IPS-20b (cell line): ENCODE results near the gene ELMO2.

Source experiments
- H3K27ac ChIP-seq: one replicate; pipeline ENCODE4 v1.5.1; 2013; ENCODE audit warnings: low read length
- H3K27me3 ChIP-seq: 2 replicates; pipeline ENCODE4 v1.6.1; 2013; ENCODE audit warnings: mild to moderate bottlenecking, low read length, inconsistent platforms; ENCODE audit not compliant: insufficient read depth
- H3K36me3 ChIP-seq: 2 replicates; pipeline ENCODE4 v1.6.1; 2013; ENCODE audit warnings: low read depth, mild to moderate bottlenecking, inconsistent platforms, low read length, moderate library complexity; ENCODE audit not compliant: insufficient read depth
- H3K4me1 ChIP-seq: 2 replicates; pipeline ENCODE4 v1.6.1; 2013; ENCODE audit warnings: mild to moderate bottlenecking, control low read depth, inconsistent platforms, low read length, moderate library complexity; ENCODE audit not compliant: insufficient read depth
- H3K4me3 ChIP-seq: 2 replicates; pipeline ENCODE4 v1.5.1; 2013; ENCODE audit warnings: mild to moderate bottlenecking, low read length, inconsistent platforms
- H3K9ac ChIP-seq: 2 replicates; pipeline ENCODE4 v1.6.1; 2013; ENCODE audit warnings: low read depth, mild to moderate bottlenecking, inconsistent platforms, low read length, moderate library complexity
- H3K9me3 ChIP-seq: 2 replicates; pipeline ENCODE4 v1.6.1; 2013; ENCODE audit warnings: mild to moderate bottlenecking, low read depth, low read length, inconsistent platforms; ENCODE audit not compliant: insufficient read depth

The ELMO2 gene

DNA sequence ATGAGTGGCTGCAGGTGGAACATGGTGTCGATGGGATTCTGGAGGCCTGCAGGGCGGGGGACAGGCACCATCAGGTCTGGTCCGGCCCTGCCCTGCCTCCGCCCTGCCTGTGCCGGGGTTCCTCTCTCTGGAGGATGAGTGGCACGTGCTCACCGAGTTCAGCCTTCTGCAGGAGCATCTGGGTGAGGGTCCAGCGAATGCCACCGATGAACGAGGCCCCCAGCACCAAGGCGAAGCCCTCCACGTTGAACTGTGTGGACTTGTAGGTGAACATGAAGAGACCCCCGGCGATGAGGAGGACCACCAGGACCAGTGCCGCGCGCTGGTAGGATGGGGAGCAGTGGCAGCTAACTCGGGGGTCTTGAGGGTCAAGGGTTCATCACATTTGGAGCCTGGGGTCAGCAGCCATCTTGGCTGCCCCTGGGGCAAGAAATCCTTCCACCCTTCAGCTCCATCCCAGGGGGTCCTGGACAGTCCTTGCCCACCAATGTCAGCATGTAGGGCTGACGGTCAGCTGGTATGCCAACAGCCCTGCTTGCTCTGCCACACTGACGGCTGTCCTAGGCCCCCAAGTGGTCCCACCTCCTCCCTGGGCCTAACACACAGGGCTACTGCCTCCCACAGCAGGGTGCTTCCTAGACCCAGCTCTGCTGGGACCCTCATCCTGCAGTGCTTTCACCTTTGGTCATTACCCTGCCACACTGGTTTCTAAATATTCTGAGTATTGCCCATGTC, 51.3 kb downstream of the ELMO2 start:
- Histone ChIP-seq H3K4me1 (peaks cover 16% of the 10 kb centered on the region), H3K27me3 (no peaks in the 10 kb centered on the region), H3K27ac (no peak overlapping the region), H3K9ac (no peak overlapping the region), H3K9me3 (no peaks in the 10 kb centered on the region), H3K4me3 (no peak overlapping the region), H3K36me3 (peaks cover 42% of the 10 kb centered on the region)

- no peak overlapping the region for H3K9ac ChIP-seq
- H3K4me1 ChIP-seq: peaks cover 20% of the 10 kb centered on the region
- no peak overlapping the region for H3K27ac ChIP-seq
These were observed 52.2 kb downstream of the ELMO2 start for GRCh38 chr20:46354207-46354555.

GRCh38 chr20:46353500-46354206, 52.8 kb downstream of the ELMO2 start:
- H3K9me3 ChIP-seq: no peaks in the 10 kb centered on the region
- H3K27ac ChIP-seq: no peak overlapping the region
- peaks cover 45% of the 10 kb centered on the region for H3K36me3 ChIP-seq
- no peaks in the 10 kb centered on the region for H3K27me3 ChIP-seq
- no peak overlapping the region for H3K9ac ChIP-seq
- H3K4me1 ChIP-seq: peaks cover 20% of the 10 kb centered on the region
- H3K4me3 ChIP-seq: no peak overlapping the region

More at GRCh38 chr20:46354207-46354555, 52.2 kb downstream of the ELMO2 start:
- H3K36me3 ChIP-seq: peaks cover 46% of the 10 kb centered on the region
- no peak overlapping the region for H3K4me3 ChIP-seq
- H3K27me3 ChIP-seq: no peaks in the 10 kb centered on the region
- H3K9me3 ChIP-seq: no peaks in the 10 kb centered on the region

GRCh38 chr20:46352370-46352938, 54.0 kb downstream of the ELMO2 start:
- H3K4me3 ChIP-seq: no peak overlapping the region
- peaks cover 20% of the 10 kb centered on the region for H3K4me1 ChIP-seq
- H3K27ac ChIP-seq: no peak overlapping the region
- peaks cover 43% of the 10 kb centered on the region for H3K36me3 ChIP-seq
- H3K9ac ChIP-seq: no peak overlapping the region
- H3K9me3 ChIP-seq: no peaks in the 10 kb centered on the region
- peaks cover 1% of the 10 kb centered on the region; the same call in 1 of the 2 replicates for H3K27me3 ChIP-seq

DNA sequence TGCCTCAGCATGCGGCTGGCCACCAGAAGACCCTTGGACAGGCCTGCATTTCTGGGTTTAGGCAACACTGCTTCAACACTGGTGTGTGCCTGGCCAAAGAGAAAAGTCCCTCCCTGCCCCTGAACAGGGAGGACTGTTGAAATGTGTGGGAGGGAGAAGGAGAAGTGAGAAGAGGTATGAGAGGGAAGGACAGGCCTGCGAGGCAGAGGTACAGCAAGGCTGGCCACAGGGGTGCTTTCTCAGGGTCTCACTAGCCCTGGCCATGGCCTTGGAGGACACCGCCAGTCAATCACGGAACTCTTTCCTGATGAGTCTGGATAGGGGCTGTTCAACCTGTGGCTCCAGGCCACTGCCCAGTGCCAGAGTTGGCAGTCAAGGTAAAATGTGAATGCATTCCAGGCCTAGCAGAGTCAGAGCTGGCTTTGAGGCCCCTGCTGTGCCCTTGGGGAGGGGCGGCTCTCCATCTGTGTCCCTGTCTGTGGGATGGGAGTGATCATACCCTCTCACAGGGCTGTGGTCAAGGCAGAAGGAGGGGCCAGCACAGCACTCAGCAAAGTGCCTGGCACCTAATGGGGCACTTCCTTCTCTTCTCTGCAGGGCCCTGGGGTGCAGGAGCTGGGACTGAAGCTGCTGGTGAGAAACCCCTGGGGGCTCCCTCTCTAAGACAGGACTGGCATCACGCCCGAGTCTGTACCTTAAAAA, 54.9 kb downstream of the ELMO2 start:
- Histone ChIP-seq H3K9ac (peak overlapping the region; percentile 47; the same call in 1 of the 2 replicates), H3K9me3 (no peaks in the 10 kb centered on the region), H3K27me3 (peaks cover 5% of the 10 kb centered on the region; the same call in 1 of the 2 replicates), H3K4me3 (no peak overlapping the region), H3K4me1 (peaks cover 20% of the 10 kb centered on the region), H3K27ac (no peak overlapping the region), H3K36me3 (peaks cover 40% of the 10 kb centered on the region)

GRCh38 chr20:46350986-46351267, 55.5 kb downstream of the ELMO2 start:
- no peaks in the 10 kb centered on the region for H3K9me3 ChIP-seq
- H3K4me1 ChIP-seq: peaks cover 20% of the 10 kb centered on the region

DNA sequence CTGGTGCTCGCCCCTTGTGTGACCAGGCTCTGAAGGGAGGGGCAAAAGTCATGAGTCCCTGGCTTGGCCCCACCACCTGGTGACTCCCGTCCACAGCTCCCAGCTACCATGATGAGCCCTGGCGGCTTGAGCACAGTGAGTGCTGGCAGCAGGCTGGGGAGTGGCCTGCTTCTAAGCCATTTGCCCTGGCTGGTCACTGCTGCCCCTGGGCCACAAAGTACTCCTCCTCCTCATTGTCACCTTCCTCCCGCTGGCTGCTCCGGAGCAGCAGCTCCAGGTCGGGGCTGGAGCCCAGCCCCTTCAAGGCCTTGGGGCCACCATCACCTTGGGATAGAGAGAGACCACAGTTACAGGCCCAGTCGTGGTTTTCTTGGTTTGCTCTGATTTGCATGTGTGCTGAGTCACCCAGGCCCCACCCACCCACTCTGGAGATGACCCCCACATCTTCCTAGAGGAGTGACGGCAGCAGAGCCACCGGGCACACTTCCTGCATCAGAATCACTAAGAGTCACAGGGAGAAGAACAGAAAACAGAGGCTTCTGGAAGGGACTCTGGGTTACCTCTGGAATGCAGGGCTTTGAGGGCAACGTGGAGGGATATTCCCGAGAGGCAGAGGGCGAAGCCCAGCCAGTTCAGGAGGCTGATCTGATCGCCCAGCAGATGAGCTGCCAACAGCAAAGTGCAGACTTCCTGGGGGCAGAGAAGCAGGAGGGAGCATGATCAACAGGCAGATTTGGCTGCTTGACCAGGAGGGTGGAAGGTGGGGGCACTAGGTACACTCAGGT, 56.0 kb downstream of the ELMO2 start:
- Histone ChIP-seq H3K36me3 (peaks cover 31% of the 10 kb centered on the region), H3K27me3 (peaks cover 7% of the 10 kb centered on the region; the same call in 1 of the 2 replicates), H3K9me3 (no peaks in the 10 kb centered on the region), H3K4me3 (no peak overlapping the region), H3K4me1 (peaks cover 20% of the 10 kb centered on the region), H3K27ac (no peak overlapping the region), H3K9ac (peak overlapping the region; percentile 58; the same call in 1 of the 2 replicates)

More at GRCh38 chr20:46350986-46351267, 55.5 kb downstream of the ELMO2 start:
- no peak overlapping the region for H3K4me3 ChIP-seq
- H3K9ac ChIP-seq: peak overlapping the region; percentile 47; the same call in 1 of the 2 replicates
- H3K27me3 ChIP-seq: peaks cover 5% of the 10 kb centered on the region; the same call in 1 of the 2 replicates
- H3K27ac ChIP-seq: no peak overlapping the region
- H3K36me3 ChIP-seq: peaks cover 36% of the 10 kb centered on the region

DNA sequence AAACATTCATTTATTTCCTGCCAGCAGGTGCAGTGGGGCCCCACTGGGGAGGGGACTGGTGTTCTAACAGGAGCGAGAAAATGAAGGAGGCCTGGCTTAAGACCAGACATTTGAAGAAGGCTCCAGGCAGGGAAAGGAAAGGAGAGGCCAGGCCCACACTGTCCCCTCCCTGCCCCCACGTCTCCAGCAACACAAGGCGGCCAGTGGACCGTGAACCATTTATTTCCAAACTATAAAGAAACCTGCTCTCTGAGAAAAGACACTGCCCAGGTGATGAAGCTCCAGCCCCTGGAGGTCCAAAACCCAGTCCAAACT, 56.7 kb downstream of the ELMO2 start:
- Histone ChIP-seq H3K9me3 (no peaks in the 10 kb centered on the region), H3K4me1 (peaks cover 20% of the 10 kb centered on the region), H3K36me3 (peaks cover 25% of the 10 kb centered on the region; the same call in 1 of the 2 replicates), H3K9ac (peak overlapping the region; percentile 58; the same call in 1 of the 2 replicates), H3K27me3 (peaks cover 14% of the 10 kb centered on the region), H3K27ac (no peak overlapping the region), H3K4me3 (no peak overlapping the region)

GRCh38 chr20:46349035-46349741, 57.2 kb downstream of the ELMO2 start:
- Histone ChIP-seq H3K27ac (no peak overlapping the region), H3K4me3 (peak overlapping the region; percentile 12; the same call in 1 of the 2 replicates), H3K27me3 (peaks cover 20% of the 10 kb centered on the region), H3K4me1 (peaks cover 20% of the 10 kb centered on the region), H3K36me3 (peaks cover 20% of the 10 kb centered on the region; the same call in 1 of the 2 replicates), H3K9me3 (no peaks in the 10 kb centered on the region), H3K9ac (no peak overlapping the region)

- H3K4me1 ChIP-seq: peaks cover 24% of the 10 kb centered on the region
- H3K36me3 ChIP-seq: peaks cover 20% of the 10 kb centered on the region; the same call in 1 of the 2 replicates
- no peak overlapping the region for H3K27ac ChIP-seq
- no peaks in the 10 kb centered on the region for H3K9me3 ChIP-seq
- H3K9ac ChIP-seq: no peak overlapping the region
- peak overlapping the region; percentile 12; the same call in 1 of the 2 replicates for H3K4me3 ChIP-seq
- peaks cover 30% of the 10 kb centered on the region for H3K27me3 ChIP-seq
These were observed 58.3 kb downstream of the ELMO2 start for GRCh38 chr20:46347841-46348803.
